HG03571 (cell line): ENCODE data around the gene FSTL4.

Source experiments
- ATAC-seq: cut with Tn5 transposase; IDR thresholded peaks from one replicate; pipeline ENCODE4 v1.9.1; 2021; ENCODE audit not compliant: unreplicated experiment

Gene FSTL4

GRCh38 chr5:133612249-133612860 is at the start of gene FSTL4:
FSTL4 (minus strand) TSS chr5:133612541.
- ATAC-seq: no peak

GRCh38 chr5:133661389-133661788 is 49.0 kb upstream of the FSTL4 start:
- ATAC-seq: no peak

GRCh38 chr5:133658327-133658726 is 46.0 kb upstream of the FSTL4 start:
- no peak for ATAC-seq

GRCh38 chr5:133657036-133657435 is 44.7 kb upstream of the FSTL4 start:
- ATAC-seq: no peak

- no peak for ATAC-seq
These were observed 43.6 kb upstream of the FSTL4 start for GRCh38 chr5:133655966-133656365.

- no peak for ATAC-seq
These were observed 41.4 kb upstream of the FSTL4 start for GRCh38 chr5:133653760-133654049.

GRCh38 chr5:133652951-133653759 is 40.8 kb upstream of the FSTL4 start:
- no peak for ATAC-seq

GRCh38 chr5:133644000-133644865 is 31.9 kb upstream of the FSTL4 start:
- no peak for ATAC-seq

- ATAC-seq: no peak
These were observed 31.0 kb upstream of the FSTL4 start for GRCh38 chr5:133643365-133643764.

GRCh38 chr5:133642153-133642722 is 29.9 kb upstream of the FSTL4 start:
- ATAC-seq: no peak

GRCh38 chr5:133641683-133642082 is 29.3 kb upstream of the FSTL4 start:
- ATAC-seq: no peak

GRCh38 chr5:133639850-133640528 is 27.6 kb upstream of the FSTL4 start:
- no peak for ATAC-seq

- ATAC-seq: no peak
These were observed 26.1 kb upstream of the FSTL4 start for GRCh38 chr5:133638436-133638835.

- ATAC-seq: no peak
These were observed 24.9 kb upstream of the FSTL4 start for GRCh38 chr5:133637206-133637605.

- no peak for ATAC-seq
These were observed 22.7 kb upstream of the FSTL4 start for GRCh38 chr5:133635051-133635450.

GRCh38 chr5:133627180-133627579 is 14.8 kb upstream of the FSTL4 start:
- ATAC-seq: no peak

GRCh38 chr5:133624316-133624715 is 12.0 kb upstream of the FSTL4 start:
- ATAC-seq: no peak

GRCh38 chr5:133618141-133618540 is 5.8 kb upstream of the FSTL4 start:
- no peak for ATAC-seq

GRCh38 chr5:133613743-133614142 is 1.4 kb upstream of the FSTL4 start:
- ATAC-seq: no peak

- no peak for ATAC-seq
These were observed 843 bp upstream of the FSTL4 start for GRCh38 chr5:133613184-133613583.
